Anterior cingulate cortex (tissue), 58 donors: Measurements from ENCODE around the gene TRMT44.
"Not testable (repeated sequence)": the region's sequence is repeated elsewhere in the genome, so short reads cannot be mapped to it uniquely, and the experiment has no call there.

ENCODE experiments used
- DNase-seq, 58 donors: peaks; one replicate each; lab custom pipeline; 2025; lab: John Stamatoyannopoulos, UW

The TRMT44 gene

DNA sequence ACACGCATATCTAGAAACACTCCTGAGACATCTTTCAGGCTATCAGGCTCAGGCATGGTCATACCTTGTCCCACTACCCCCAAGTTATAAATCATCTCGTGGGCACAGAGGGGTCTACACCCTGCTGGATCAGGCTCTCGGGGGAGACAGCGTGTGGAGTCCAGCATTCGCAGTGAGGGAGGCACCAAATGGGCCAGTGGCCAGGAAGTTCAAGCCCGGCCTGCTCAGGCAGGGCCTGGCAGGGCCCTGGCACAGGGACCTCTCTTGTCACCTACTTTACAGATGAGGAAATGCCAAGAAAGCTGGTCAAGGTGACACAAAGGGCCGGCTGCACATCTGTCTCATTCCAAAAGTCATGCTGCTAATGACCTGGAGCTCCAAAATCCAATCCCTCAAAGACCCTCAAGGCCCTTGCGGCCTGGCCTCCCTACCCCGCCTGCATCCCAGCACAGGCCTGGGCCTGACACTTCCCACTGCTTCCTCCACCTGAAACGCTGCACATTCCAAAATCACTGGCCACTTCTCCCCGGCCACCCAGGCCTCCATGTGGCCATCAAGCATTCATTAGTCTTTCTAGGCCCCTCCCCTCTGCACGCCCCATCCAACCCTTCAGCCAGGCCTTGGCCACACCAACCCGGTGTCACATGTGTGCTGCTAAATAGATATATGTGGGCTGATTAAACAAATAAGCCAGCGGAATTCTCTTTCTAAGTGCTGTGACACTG lies 35.6 kb upstream of the TRMT44 start:
- DNase-seq = no peak

DNA sequence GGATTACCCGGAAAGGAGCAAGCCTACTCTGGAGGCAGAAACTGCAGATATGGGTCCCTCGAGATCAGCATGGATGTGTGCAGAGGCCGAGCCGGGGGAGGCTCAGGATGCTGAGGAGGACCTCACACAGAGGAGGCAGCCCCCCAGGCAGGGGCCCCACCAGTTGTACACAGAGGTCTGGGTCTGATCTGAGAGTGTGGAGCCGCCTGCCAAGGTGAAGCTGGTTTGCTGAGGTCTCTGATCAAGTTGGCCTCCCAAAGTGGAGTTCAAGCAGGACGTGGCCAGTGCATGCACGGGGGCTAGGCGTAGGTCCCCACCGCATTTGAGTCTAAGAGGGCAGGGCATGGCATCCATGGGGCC lies 35.1 kb upstream of the TRMT44 start:
- DNase-seq = no peak

DNA sequence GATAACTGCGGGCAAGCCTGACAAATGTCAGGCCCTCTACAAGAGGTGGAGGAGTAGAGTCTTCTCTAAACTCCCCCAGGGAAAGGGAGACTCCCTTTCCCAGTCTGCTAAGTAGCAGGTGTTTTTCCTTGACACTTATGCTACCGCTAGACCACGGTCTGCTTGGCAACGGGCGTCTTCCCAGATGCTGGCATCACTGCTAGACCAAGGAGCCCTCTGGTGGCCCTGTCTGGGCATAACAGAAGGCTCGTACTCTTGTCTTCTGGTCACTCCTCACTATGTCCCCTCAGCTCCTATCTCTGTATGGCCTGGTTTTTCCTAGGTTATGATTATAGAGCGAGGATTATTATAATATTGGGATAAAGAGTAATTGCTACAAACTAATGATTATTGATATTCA lies 33.7 kb upstream of the TRMT44 start:
- DNase-seq = peak in 26 of 58 donors; percentile 11 to 83 (median 44)

DNA sequence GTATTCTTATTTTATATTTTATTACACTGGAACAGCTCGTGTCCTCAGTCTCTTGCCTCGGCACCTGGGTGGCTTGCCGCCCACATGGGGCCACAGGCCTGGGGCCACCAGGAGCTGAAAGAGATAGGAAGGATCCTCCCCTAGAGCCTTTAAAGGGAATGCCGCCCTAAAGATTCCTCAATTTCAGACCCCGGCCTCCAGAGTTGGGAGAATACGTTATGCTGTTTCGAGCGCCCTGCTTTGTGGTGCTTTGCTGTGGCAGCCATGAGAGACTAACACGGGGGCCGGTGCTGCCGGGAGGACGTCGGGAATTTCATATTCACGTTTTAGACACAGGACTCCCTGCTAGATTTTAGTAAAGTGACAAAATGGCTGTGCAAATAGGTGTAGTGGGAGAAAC lies 33.3 kb upstream of the TRMT44 start:
- DNase-seq = no peak

DNA sequence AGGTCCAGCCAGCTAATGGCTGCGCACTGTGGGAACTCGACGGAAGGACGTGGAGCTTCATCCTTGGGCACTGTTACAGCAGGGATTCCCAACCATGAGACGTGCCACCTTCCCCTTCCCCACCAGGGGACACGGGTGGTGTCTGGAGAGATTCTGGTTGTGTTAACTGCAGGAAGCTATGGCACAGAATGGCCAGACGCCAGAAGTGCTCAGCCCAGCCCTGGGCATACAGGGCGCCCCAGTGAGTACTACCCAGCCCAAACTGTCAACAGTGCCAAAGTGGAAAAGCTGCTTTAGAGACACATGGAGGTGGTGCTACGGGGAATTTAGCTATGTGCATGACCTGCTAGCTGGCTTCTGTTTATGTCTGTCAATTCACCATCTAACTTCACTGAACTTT lies 32.8 kb upstream of the TRMT44 start:
- no peak for DNase-seq

DNA sequence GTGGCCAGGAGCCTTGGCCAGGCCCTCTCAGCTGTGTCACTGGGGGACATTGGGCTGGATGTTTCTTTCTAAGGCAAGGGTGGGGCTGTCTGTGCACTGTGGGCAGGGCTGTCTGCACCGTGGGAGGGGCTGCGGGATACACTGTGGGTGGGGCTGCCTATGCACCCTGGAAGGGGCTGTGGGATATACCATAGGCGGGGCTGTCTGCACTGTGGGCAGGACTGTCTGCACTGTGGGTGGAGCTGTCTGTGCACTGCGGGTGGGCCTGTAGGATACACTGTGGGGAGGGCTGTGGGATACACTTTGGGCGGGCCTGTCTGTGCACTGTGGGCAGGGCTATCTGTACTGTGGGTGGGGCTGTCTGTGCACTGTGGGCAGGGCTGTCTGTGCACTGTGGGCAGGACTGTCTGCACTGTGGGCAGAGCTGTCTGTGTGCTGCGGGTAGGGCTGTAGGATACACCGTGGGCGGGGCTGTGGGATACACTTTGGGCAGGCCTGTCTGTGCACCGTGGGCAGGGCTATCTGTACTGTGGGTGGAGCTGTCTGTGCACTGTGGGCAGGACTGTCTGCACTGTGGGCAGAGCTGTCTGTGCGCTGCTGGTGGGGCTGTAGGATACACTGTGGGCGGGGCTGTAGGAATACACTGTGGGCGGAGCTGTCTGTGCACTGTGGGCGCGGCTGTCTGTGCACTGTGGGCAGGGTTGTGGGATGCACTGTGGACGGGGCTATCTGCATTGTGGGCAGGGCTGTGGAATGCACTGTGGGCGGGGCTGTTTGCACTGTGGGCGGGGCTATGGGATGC lies 31.1 kb upstream of the TRMT44 start:
- DNase-seq = no peak

DNA sequence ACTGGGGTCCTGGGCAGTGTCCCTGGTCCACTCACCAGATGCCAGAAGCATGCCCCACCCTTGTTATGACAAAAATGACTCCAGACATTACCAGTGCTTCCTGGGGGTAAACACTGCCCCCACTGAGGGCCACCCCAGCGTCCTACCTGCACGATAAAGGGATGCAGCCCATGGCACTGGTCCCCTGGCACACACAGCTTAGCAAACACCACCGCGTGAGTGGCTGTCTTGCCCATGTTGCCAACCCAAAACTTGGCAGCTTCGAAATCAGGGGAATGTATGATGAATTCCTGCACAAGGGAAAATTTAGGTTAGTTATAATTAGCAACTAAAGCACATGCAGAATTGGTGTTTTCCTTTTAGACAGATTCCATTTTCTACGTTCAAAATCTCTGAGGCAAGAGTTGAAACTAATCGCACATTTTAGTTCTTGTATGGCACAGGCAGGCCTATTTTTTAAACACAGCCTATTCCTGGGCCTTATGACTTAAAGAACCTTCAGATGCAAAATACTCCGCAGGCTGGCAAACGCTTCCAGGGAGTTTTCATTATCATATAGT lies 30.4 kb upstream of the TRMT44 start:
- peak in 12 of 58 donors; percentile 5 to 52 (median 38) for DNase-seq

DNA sequence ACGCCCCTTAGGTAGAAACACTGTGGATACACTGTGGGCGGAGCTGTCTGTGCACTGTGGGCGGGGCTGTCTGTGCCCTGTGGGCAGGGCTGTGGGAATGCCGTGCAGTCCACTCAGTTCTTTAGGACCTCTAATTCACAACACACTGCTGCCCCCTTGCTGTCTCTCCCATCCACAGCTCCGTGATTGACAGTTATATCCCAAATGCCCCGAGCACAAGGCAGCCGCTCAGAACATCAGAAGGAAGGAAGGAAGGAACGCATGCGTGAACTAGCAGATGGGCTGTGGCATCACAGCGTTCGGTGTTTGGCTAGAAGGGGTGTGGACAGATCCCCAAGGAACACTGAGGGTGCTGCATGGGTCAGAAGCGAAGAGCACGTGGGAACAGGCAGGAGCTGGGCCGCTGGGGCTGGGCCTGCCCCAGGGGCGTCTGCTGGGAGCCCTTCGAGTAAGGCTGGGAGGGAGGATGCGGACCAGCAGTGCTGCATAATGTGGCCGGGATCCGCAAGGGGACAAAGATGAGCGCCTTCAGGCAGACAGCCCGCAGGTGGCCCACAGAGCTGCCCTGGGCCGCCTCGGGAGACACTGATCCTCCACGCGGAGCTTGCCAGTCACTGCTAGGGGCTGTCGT lies 29.8 kb upstream of the TRMT44 start:
- DNase-seq = peak in 9 of 58 donors; percentile 9 to 44 (median 32)

DNA sequence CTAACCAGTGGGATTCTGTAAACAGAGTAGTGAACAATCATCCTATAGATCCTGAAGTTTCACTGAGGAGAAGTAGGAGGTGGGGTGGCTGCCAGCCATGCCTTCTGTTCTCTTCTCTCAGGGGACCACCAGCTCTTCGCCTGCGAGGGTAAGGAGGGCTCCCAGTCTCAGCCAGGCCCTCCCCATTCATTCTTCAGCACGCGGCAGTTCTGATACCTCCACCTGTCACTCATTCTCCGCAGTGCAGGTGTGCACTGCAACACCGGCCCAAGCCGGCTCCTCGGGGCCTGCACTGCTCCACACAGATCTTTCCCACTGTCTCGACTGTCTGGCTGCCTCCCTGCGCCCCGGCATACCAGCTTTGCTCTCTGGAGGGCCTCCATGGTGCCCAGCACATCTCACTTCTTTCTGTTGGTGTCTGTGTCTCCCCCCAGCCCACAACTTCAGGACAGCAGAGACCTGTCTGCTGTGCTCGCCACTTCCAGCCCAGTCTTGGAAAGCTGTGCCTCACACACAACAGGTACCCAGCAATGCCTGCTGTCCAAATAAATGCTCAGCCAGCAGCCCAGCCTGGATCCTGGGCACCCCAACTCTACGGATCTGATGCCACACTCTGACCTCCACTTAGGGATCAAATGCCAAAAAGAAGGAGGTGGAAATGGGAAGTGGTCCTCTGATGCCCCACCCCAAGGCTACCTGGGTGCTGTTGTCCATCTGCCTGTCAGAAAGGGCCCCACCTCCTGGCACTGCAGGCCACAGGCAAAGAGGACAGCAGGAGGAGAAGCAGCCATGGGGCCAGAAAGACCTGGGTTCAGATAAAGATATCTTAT lies 29.0 kb upstream of the TRMT44 start:
- no peak for DNase-seq

DNA sequence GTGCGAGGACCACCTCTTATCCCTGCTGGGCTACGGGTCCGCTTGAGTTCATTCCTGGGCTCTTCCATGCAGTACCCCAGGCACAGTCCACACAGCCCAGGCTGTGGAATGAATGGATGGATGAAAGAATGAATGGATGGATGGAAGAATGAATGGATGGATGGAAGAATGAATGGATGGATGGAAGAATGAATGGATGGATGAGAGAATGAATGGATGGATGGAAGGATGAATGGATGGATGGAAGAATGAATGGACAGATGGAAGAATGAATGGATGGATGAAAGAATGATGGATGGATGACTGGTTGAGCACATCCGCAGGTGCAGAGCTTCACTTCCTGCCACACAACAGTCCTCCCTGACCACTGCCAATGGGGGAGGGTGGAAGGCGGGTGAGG lies 28.3 kb upstream of the TRMT44 start:
- no peak for DNase-seq

DNA sequence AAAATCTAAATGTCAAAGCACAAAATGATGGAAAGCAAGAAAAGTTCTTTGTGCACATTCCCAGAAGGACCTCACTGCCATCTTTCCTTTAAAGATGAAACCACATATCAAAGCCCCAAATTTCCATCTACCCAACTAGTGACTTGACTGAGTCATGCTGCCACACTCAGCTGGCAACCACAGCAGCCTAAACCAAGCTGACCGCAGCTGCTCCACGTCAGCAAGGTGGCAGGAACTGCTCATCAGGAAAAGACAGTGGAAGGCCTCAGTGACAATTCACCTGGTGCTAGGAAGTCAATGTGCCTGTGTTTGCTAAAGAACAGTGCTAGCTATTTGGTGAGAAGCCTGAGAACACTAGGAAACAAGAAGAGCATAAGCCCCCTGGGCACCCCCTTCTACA lies 26.2 kb upstream of the TRMT44 start:
- DNase-seq = no peak

DNA sequence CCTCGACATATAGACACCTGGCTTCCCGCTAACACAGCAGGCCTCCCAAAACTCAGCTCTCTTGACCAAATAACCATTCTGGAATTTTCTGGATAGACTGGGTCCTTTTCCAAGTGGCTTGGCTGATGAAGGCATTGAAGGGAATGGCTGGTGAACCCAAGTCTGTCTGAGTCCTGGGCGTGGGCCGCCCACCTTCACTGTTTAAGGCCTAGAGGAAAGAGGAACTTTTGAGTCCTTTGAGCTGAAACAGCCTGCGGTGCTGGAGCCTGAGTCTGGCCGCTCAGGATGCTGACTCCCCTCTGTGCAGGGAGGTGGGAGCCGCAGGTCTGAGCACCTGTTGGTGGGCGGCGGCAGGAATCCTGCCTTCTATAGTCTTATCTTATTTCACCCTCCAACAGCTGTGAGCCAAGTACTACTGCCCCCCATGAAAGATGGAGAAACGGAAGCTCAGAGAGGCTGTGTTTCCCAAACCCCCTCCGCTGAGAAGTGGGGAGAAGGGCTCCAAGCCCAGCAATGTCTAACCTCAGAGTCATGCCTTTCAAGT lies 23.4 kb upstream of the TRMT44 start:
- DNase-seq = no peak

DNA sequence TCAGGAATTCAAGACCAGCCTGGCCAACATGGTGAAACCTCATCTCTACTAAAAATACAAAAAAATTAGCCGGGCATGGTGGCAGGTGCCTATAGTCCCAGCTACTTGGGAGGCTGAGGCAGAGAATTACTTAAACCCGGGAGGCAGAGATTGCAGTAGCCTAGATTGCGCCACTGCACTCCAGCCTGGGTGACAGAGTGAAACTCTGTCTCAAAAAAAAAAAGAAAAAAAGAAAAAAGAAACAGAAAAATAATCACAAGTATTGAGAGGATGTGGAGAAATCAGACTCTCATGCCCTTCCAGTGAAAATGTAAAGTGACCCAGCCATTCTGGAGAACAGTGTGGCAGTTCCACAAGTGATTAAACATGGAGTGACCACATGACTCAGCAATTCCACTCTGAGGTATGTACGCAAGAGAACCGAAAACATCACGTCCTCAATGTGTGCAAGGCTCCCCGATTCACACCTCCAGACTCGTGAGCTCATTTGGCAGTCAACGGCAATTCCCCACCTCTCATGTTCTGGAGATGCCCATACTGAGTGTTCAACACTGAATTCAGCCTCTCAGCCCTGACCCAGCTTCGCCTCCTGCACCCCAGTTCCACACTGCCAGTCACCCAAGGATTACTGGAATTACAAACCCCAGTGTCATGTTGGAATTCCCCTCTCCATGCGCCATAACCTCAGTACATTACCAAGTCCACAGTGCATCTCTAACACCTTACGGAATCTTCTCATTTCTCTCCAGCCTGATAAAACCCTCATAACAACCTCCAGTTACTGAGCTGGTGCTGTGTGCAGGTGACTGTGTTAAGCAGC lies 21.1 kb upstream of the TRMT44 start:
- DNase-seq = peak in 1 of 58 donors; percentile 35

DNA sequence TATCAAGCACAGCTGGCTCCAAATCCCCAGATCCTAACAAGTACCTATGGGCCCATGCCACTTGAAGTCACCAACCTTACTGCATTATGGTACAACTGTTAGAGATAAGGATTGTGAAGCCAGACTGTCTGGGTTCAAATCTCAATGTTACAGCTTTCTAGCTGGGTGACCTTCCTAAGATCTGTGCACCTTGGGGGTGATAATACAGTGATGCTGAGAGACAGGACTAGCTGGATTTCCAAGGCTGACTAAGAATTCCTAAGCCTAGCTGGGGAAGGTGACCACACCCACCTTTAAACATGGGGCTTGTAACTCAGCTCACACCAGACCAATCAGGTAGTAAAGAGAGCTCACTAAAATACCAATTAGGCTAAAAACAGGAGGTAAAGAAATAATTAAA lies 20.4 kb upstream of the TRMT44 start:
- not testable (repeated sequence) for DNase-seq

DNA sequence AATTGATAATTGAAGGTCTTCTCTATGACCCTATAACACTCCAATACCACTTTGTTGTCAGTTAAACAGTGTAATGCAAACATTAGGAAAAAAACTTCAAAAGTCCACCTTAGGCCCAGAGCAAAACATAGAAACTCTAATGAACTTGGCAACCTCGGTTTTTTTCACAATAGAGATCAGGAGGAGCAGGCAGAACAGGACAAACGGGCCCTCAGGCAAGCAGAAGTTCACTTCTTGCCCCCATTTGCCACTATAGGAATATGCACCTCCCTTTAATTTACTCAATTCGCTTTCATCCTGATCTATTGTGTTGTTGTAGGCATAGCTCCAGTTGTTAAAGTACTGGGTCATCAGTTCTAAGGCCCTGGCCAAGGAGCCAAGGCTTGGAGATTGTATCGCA lies 18.2 kb upstream of the TRMT44 start:
- DNase-seq = no peak

DNA sequence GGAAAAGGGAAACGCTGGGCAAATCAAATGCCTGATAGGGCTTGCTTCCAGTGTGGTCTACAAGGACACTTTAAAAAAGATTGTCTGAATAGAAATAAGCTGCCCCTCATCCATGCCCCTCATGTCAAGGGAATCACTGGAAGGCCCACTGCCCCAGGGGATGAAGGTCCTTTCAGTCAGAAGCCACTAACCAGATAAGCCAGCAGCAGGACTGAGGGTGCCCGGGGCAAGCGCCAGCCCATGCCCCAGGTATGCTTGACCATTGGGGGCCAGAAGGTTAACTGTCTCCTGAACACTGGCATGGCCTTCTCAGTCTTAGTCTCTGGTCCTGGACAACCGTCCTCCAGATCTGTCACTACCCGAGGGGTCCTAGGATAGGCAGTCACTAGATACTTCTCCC lies 17.8 kb upstream of the TRMT44 start:
- no peak for DNase-seq

DNA sequence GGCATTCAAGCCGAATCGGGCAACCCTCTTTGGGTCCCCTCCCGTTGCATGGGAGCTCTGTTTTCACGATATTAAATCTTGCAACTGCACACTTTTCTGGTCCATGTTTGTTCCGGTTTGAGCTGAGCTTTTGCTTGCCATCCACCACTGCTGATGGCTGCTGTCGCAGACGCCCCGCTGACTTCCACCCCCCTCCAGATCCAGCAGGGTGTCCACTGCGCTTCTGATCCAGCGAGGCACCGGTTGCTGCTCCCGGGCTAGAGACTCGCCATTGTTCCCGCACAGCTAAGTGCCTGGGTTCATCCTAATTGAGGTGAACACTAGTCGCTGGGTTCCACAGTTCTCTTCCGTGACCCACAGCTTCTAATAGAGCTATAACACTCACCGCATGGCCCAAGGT lies 13.3 kb upstream of the TRMT44 start:
- no peak for DNase-seq

DNA sequence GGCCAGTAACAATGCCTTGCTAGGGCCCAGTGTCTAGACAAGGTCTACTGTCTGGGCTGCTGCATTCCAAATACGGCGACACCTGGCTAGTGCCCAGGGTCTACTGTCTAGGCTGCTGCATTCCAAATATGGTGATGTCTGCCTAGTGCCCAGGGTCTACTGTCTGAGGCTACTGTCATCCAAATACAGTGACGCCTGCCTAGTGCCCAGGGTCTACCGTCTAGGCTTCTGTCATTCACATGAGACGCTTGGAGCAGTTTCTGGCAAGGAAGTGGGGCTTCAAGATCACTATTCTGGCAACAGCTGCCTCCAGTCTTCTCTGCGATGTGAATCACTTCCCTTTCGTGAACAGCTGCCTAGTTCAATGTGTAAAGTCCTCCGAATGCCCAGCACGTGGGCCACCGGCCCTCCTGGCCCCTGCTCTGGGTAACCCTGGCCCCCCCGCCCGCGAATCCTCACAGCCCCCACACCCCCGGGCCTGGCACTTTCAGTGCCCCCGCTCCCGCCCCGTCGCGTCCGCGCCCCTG lies 12.8 kb upstream of the TRMT44 start:
- DNase-seq = peak in 6 of 58 donors; percentile 19 to 73 (median 56)
